Small intestine (tissue), 7 donors: ENCODE data around the gene CARNS1. TPM values are rescaled to one million over a fixed set of nuclear protein-coding genes. Genes with fewer than 3 reads are reported as not detected.
A peak's percentile ranks its signal among the peaks of the same experiment; 100 is the strongest.

Experiments used
- DNase-seq, 2 donors: peaks; one replicate each; pipeline versions ENCODE4 v3.0.0 to v3.0.0-alpha.2; 2013
- FAIRE-seq: peaks from 2 replicates; lab custom pipeline; 2012; peaks lifted over from hg19 to GRCh38; lab: Jason Lieb, UNC
- H3K27ac ChIP-seq, 3 donors: one replicate each; pipeline ENCODE4 v1.5.1; 2013; ENCODE audit warnings: low read length in 2 of 3, mild to moderate bottlenecking in 2 of 3, control low read depth in 1 of 3, inconsistent platforms in 1 of 3, low read depth in 1 of 3, moderate library complexity in 1 of 3
- H3K27me3 ChIP-seq, 3 donors: one replicate each; pipeline ENCODE4 v1.6.1; 2013; ENCODE audit warnings: low read length in 3 of 3, inconsistent platforms in 1 of 3; ENCODE audit not compliant: control insufficient read depth in 3 of 3, insufficient read depth in 3 of 3
- H3K36me3 ChIP-seq, 3 donors: one replicate each; pipeline ENCODE4 v1.6.1; 2013; ENCODE audit warnings: low read length in 3 of 3, inconsistent platforms in 1 of 3, low read depth in 1 of 3, mild to moderate bottlenecking in 1 of 3, moderate library complexity in 1 of 3; ENCODE audit not compliant: control insufficient read depth in 3 of 3, insufficient read depth in 2 of 3
- H3K4me1 ChIP-seq, 3 donors: one replicate each; pipeline ENCODE4 v1.6.1; 2013; ENCODE audit warnings: low read length in 2 of 3, inconsistent platforms in 1 of 3, low read depth in 1 of 3, mild to moderate bottlenecking in 1 of 3, moderate library complexity in 1 of 3; ENCODE audit not compliant: control insufficient read depth in 3 of 3, insufficient read depth in 2 of 3
- H3K4me3 ChIP-seq, 3 donors: one replicate each; pipeline ENCODE4 v1.5.1; 2013; ENCODE audit warnings: low read length in 3 of 3, control low read depth in 1 of 3, inconsistent platforms in 1 of 3, low read depth in 1 of 3, mild to moderate bottlenecking in 1 of 3, moderate library complexity in 1 of 3
- H3K9me3 ChIP-seq, 2 donors: one replicate each; pipeline ENCODE4 v1.6.1; 2013; ENCODE audit warnings: low read depth in 1 of 2, low read length in 1 of 2; ENCODE audit not compliant: control insufficient read depth in 2 of 2, insufficient read depth in 1 of 2
- WGBS, 3 donors: extraction: QIAGEN DNeasy Blood & Tissue Kit; methylation state at CpG; one replicate each; pipeline ENCODE4 v1.1.7; 2013; 5-methylcytosine and 5-hydroxymethylcytosine counted together
- polyA plus RNA-seq, 4 donors: library from polyadenylated mRNA; stranded (reverse) in 3 of 4; unstranded in 1 of 4; fragments of 200-250 nt in 3 of 4; fragments of 120-200 nt in 1 of 4; gene quantifications; one replicate each; pipeline versions ENCODE4 v1.2.1 to v1.2.3, GENCODE V29; 2013
- donor health status: healthy with polysubstance abuse.
- donor health status: control.
- donor health status: control.
- donor health status: Bipolar disorder and iron deficiency.
- donor health status: healthy.

The CARNS1 gene
- polyA plus RNA-seq, 4 donors: 0.40 to 0.84 TPM; not detected in 2

- Histone ChIP-seq H3K27ac (peak overlapping the region in 1 of 3 donors; percentile 86), H3K4me1 (peaks cover 2 to 40% (median 7%) of the 10 kb centered on the region in 3 donors), H3K36me3 (peaks cover 0 to 33% (median 0%) of the 10 kb centered on the region in 3 donors), H3K27me3 (no peaks in the 10 kb centered on the region), H3K4me3 (no peak overlapping the region), H3K9me3 (no peaks in the 10 kb centered on the region)
- FAIRE-seq (no peak), DNase-seq (no peak)
- 44 to 72% (median 52%) methylated on average over 10 to 11 of the region's 11 CpGs for whole genome bisulfite sequencing, 3 donors
Measured at GRCh38 chr11:67466962-67467771, 51.7 kb downstream of the CARNS1 start.

GRCh38 chr11:67468056-67468455 is 52.6 kb downstream of the CARNS1 start:
- Histone ChIP-seq H3K36me3 (peaks cover 0 to 31% (median 0%) of the 10 kb centered on the region in 3 donors), H3K4me3 (peak overlapping the region; percentile 81 to 84 (median 84)), H3K27ac (peak overlapping the region in 2 of 3 donors; percentile 86 to 95), H3K9me3 (no peaks in the 10 kb centered on the region), H3K27me3 (no peaks in the 10 kb centered on the region), H3K4me1 (peaks cover 2 to 40% (median 7%) of the 10 kb centered on the region in 3 donors)
- DNase-seq (peak; percentile 57 to 64), FAIRE-seq (no peak)
- WGBS, 3 donors: 12 to 28% (median 13%) methylated on average over 5 of the region's 5 CpGs

- H3K36me3 ChIP-seq: peaks cover 0 to 29% (median 0%) of the 10 kb centered on the region in 3 donors
- 0 to 4% (median 0%) methylated on average over 6 of the region's 6 CpGs for WGBS, 3 donors
- peak overlapping the region; percentile 52 to 95 (median 86) for H3K27ac ChIP-seq
- FAIRE-seq (no peak), DNase-seq (no peak)
- H3K4me1 ChIP-seq: peaks cover 2 to 40% (median 7%) of the 10 kb centered on the region in 3 donors
- H3K9me3 ChIP-seq: no peaks in the 10 kb centered on the region
- peak overlapping the region; percentile 81 to 84 (median 84) for H3K4me3 ChIP-seq
- no peaks in the 10 kb centered on the region for H3K27me3 ChIP-seq
Measured at GRCh38 chr11:67468456-67468758, 52.9 kb downstream of the CARNS1 start.

- Histone ChIP-seq H3K4me3 (peak within 1 kb of the TSS; percentile 81 to 84 (median 84)), H3K4me1 (peaks cover 2 to 37% (median 7%) of the 10 kb centered on the region in 3 donors), H3K9me3 (no peaks in the 10 kb centered on the region), H3K27me3 (no peaks in the 10 kb centered on the region), H3K27ac (peak within 1 kb of the TSS; percentile 80 to 96 (median 95)), H3K36me3 (peaks cover 0 to 25% (median 0%) of the 10 kb centered on the region in 3 donors)
- FAIRE-seq (no peak), DNase-seq (peak; percentile 91 to 95)
- 0 to 1% (median 0%) methylated on average over 40 to 76 of the region's 76 CpGs for WGBS, 3 donors
Measured at GRCh38 chr11:67468759-67469507, 53.5 kb downstream of the CARNS1 start, which contains the start of gene TMEM134. TSS of gene TMEM134 (minus strand) at chr11:67469251. CDS start at chr11:67469192, 59 bp downstream.

- Histone ChIP-seq H3K27ac (peak overlapping the region; percentile 75 to 96 (median 80)), H3K36me3 (peaks cover 0 to 21% (median 0%) of the 10 kb centered on the region in 3 donors), H3K9me3 (no peaks in the 10 kb centered on the region), H3K4me3 (peak overlapping the region; percentile 43 to 84 (median 81)), H3K4me1 (peaks cover 0 to 32% (median 7%) of the 10 kb centered on the region in 3 donors), H3K27me3 (no peaks in the 10 kb centered on the region)
- DNase-seq: no peak
- WGBS, 3 donors: 6 to 13% (median 10%) methylated on average over 9 of the region's 9 CpGs
- FAIRE-seq: no peak
Measured at GRCh38 chr11:67469508-67469811, 54.0 kb downstream of the CARNS1 start.

- Histone ChIP-seq H3K9me3 (no peaks in the 10 kb centered on the region), H3K27me3 (no peaks in the 10 kb centered on the region), H3K4me3 (no peak overlapping the region), H3K27ac (no peak overlapping the region), H3K4me1 (peaks cover 0 to 27% (median 4%) of the 10 kb centered on the region in 3 donors), H3K36me3 (peaks cover 0 to 15% (median 0%) of the 10 kb centered on the region in 3 donors)
- FAIRE-seq: no peak
- DNase-seq: peak in 1 of 2 donors; percentile 24
- 63 to 75% (median 66%) methylated on average over 8 of the region's 8 CpGs for WGBS, 3 donors
Measured at GRCh38 chr11:67470337-67471002, 55.0 kb downstream of the CARNS1 start.

- no peak for FAIRE-seq
Measured at GRCh38 chr11:67472882-67473281, 57.4 kb downstream of the CARNS1 start.

More at GRCh38 chr11:67472882-67473281, 57.4 kb downstream of the CARNS1 start:
- DNase-seq: no peak
- Histone ChIP-seq H3K9me3 (peaks cover 0 to 3% of the 10 kb centered on the region in 2 donors), H3K4me1 (peaks cover 0 to 11% (median 0%) of the 10 kb centered on the region in 3 donors), H3K27ac (no peak overlapping the region), H3K27me3 (no peaks in the 10 kb centered on the region), H3K4me3 (no peak overlapping the region), H3K36me3 (no peaks in the 10 kb centered on the region)
- 75 to 86% (median 85%) methylated on average over 7 of the region's 7 CpGs for WGBS, 3 donors
